SJCRH30 (cell line): ENCODE measurements around the gene PDCD7. TPM values are rescaled to one million over a fixed set of nuclear protein-coding genes. Genes with fewer than 3 reads are reported as not detected.
A peak's percentile ranks its signal among the peaks of the same experiment; 100 is the strongest.
"Not testable (repeated sequence)": the region's sequence is repeated elsewhere in the genome, so short reads cannot be mapped to it uniquely, and the experiment has no call there.

Experiments
- DNase-seq, 2 experiments: peaks; one replicate each; pipeline ENCODE4 v3.0.0-alpha.2; 2015 to 2020
- H3K27ac ChIP-seq: fragments of 250-450 bp; sonication (Bioruptor Pico); 2 replicates; pipeline ENCODE4 v1.5.1; 2020; ENCODE audit warnings: mild to moderate bottlenecking, moderate library complexity
- H3K27me3 ChIP-seq: fragments of 250-450 bp; sonication (Bioruptor Pico); 2 replicates; pipeline ENCODE4 v1.5.1; 2020; ENCODE audit warnings: mild to moderate bottlenecking, moderate library complexity
- H3K36me3 ChIP-seq: fragments of 250-450 bp; sonication (Bioruptor Pico); 2 replicates; pipeline ENCODE4 v1.5.1; 2020; ENCODE audit warnings: mild to moderate bottlenecking, moderate library complexity
- H3K4me1 ChIP-seq: fragments of 250-450 bp; sonication (Bioruptor Pico); 2 replicates; pipeline ENCODE4 v1.5.1; 2020; ENCODE audit warnings: mild to moderate bottlenecking, moderate library complexity
- H3K4me3 ChIP-seq: fragments of 250-450 bp; sonication (Bioruptor Pico); 2 replicates; pipeline ENCODE4 v1.5.1; 2020; ENCODE audit warnings: mild to moderate bottlenecking, moderate library complexity
- H3K9me3 ChIP-seq: fragments of 250-450 bp; sonication (Bioruptor Pico); replicated peaks from 2 replicates; pipeline ENCODE4 v1.5.1; 2020; ENCODE audit warnings: mild to moderate bottlenecking, moderate library complexity
- total RNA-seq: library from RNA; depleted of rRNA; stranded (reverse); fragments of >200 nt; shearing (Covaris generic); gene quantifications from 2 replicates; pipeline ENCODE4 v1.2.3, GENCODE V29; 2014

PDCD7 gene
- total RNA-seq, 1 experiment from 2014 or later, result 22.8 TPM

DNA sequence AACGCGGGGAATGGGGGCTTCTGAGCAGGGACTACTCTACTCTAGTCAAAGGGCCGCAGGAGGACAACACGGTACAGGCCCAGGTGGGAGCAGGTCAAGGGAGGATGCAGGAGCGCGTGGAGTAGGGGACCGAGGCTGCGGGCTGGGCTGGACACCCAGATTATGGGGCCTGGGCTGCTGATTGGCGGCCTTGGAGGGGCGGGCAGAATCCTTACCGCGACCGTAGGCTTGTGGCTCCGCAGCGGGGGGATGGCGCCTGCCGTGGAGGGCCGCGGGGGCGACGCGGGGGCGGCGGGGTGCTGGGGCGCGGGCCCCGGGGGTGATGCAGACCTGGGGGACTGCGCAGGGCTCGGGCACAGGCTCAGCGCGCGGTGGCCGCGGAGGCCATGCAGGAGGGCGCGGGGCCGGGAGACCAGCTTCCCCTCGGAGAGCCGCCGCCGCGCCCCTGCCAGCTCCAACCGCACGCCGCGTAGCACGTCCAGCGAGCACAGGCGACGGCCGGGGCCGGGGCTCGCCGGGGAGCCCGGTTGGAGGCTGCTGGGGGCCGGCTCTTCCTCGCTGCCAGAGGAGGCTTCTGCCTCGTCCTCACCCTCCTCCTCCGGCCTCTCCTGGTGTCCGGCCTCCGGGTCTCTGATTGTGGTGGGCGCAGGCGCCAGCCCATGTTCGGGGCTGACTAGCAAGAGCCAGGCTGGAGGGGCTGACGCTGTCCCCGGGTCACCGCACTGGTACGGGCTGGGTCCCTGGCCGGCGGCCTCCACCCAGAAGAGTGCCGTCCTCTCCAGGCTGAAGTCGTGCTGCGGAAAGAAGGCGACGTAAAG lies 31.5 kb downstream of the PDCD7 start:
- Histone ChIP-seq H3K4me1 (peaks cover 7% of the 10 kb centered on the region; the same call in 1 of the 2 replicates), H3K27ac (no peak overlapping the region), H3K27me3 (no peaks in the 10 kb centered on the region), H3K36me3 (peaks cover 11% of the 10 kb centered on the region; the same call in 1 of the 2 replicates), H3K9me3 (no peaks in the 10 kb centered on the region), H3K4me3 (no peak overlapping the region)
- DNase-seq, result no peak

DNA sequence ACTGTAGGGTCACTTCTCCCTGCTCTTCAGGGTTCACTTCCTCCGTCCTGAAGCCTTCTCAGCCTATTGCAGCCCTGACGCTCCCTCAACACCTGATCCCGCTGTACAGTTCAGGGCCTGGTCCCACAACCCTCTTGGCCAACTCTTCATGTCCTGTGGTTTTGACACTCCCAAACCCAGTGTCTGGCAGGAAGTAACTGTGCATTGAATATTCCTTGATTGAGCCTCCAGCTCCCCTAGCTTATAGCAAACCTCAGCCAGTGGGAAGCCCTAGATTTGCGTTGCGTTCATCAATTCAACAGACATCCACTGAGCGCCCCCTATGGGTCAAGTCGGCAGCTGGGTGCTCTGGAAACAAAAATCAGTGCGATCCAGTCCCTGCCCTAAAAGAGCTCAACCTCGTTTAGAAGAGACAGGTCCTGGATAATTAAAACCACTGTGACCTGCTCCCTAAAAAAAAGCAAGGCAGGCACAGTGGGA lies 32.2 kb downstream of the PDCD7 start:
- Histone ChIP-seq H3K36me3 (peaks cover 11% of the 10 kb centered on the region; the same call in 1 of the 2 replicates), H3K27ac (no peak overlapping the region), H3K4me3 (no peak overlapping the region), H3K4me1 (peaks cover 12% of the 10 kb centered on the region), H3K9me3 (no peaks in the 10 kb centered on the region), H3K27me3 (no peaks in the 10 kb centered on the region)
- DNase-seq, result peak; percentile 30 to 51

DNA sequence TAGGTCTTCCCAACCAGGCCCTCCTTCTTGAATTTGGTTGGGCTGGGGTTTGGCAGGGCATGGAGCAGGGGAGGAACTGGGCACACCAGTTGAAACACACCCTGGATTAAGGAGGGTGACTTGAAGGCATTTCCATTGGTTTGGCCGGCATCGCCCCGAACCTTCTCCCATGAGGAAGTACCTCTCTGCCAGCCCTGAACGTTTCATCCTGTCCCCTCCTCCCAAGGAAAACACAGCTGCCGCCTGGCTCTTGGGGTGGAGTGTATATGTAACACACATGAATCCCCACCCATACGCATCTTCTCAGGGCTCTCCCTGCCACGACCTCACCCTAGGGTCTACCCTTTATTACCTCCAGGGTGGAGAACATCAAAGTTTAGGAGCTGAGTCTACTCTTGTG lies 33.2 kb downstream of the PDCD7 start:
- Histone ChIP-seq H3K27ac (no peak overlapping the region), H3K4me1 (peaks cover 22% of the 10 kb centered on the region), H3K4me3 (no peak overlapping the region), H3K36me3 (peaks cover 11% of the 10 kb centered on the region; the same call in 1 of the 2 replicates), H3K27me3 (no peaks in the 10 kb centered on the region), H3K9me3 (no peaks in the 10 kb centered on the region)
- DNase-seq, result no peak

DNA sequence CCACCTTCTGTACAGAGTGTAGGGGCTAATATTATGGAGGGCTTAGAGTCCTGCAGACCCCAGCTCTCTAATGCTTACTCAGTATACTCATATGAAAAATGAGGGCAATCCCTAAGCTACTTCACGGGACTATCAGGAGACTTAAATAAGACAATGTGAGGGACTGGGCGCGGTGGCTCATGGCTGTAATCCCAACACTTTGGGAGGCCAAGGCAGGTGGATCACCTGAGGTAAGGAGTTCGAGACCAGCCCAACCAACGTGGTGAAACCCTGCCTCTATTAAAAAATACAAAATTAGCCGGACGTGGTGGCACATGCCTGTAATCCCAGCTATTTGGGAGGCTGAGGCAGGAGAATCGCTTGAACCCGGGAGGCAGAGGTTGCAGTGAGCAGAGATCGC lies 33.8 kb downstream of the PDCD7 start:
- H3K4me3 ChIP-seq, H3K9me3 ChIP-seq, H3K27ac ChIP-seq, DNase-seq, H3K27me3 ChIP-seq: not testable (repeated sequence)
- Histone ChIP-seq H3K4me1 (peaks cover 28% of the 10 kb centered on the region), H3K36me3 (peaks cover 11% of the 10 kb centered on the region; the same call in 1 of the 2 replicates)

DNA sequence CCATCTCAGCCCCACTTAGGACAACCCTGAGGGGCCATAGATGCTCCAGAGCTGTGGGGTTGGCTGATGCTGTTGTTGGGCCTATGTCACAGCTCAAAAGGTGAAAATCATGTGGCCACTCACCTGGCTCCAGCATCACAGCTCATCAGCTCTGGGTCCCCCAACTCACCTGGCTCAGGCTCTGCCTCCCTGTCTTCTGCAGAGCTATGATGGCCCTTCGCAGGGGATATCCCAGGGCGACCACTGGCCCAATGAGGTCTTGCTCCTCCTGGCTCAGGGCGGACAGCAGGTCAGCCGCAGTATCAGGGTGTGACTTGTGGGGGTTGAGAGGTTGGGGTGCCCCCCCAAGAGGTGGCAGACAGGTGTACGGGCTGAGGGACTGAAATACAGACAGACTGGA lies 34.3 kb downstream of the PDCD7 start:
- Histone ChIP-seq H3K9me3 (no peaks in the 10 kb centered on the region), H3K4me1 (peaks cover 29% of the 10 kb centered on the region), H3K27ac (no peak overlapping the region), H3K36me3 (peaks cover 11% of the 10 kb centered on the region; the same call in 1 of the 2 replicates), H3K4me3 (no peak overlapping the region), H3K27me3 (no peaks in the 10 kb centered on the region)
- DNase-seq, result no peak

DNA sequence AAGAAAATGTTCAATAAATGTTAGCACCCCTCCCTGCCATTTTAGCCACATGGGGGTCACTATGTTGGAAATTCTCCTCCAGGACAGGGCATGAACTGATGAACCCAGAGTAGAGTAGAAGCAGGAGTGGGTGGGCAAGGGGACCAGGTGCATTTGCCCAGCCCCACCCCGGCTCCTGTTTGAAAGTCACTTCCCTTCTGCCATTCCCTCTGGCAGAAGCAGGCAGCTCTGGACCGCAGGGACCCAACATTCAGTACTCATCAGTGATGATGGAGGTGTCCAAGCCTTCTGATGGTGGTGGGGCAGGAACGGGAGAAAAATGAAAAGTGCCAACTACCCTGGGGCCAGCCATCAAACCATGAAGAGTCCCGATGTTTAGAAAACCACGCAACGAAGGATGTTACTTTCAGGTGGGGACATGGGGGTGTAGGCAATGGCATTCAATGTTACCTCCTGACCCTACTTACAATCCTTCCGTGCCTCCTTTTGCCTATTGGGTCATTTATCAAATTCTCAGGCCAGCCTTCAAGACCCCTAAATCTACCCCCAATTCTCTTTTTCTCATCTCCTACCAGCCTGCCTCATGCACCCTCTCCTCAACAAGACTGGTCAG lies 35.9 kb downstream of the PDCD7 start:
- Histone ChIP-seq H3K27ac (no peak overlapping the region), H3K4me3 (no peak overlapping the region), H3K36me3 (peaks cover 9% of the 10 kb centered on the region; the same call in 1 of the 2 replicates), H3K9me3 (no peaks in the 10 kb centered on the region), H3K4me1 (peaks cover 29% of the 10 kb centered on the region), H3K27me3 (no peaks in the 10 kb centered on the region)
- no peak for DNase-seq

DNA sequence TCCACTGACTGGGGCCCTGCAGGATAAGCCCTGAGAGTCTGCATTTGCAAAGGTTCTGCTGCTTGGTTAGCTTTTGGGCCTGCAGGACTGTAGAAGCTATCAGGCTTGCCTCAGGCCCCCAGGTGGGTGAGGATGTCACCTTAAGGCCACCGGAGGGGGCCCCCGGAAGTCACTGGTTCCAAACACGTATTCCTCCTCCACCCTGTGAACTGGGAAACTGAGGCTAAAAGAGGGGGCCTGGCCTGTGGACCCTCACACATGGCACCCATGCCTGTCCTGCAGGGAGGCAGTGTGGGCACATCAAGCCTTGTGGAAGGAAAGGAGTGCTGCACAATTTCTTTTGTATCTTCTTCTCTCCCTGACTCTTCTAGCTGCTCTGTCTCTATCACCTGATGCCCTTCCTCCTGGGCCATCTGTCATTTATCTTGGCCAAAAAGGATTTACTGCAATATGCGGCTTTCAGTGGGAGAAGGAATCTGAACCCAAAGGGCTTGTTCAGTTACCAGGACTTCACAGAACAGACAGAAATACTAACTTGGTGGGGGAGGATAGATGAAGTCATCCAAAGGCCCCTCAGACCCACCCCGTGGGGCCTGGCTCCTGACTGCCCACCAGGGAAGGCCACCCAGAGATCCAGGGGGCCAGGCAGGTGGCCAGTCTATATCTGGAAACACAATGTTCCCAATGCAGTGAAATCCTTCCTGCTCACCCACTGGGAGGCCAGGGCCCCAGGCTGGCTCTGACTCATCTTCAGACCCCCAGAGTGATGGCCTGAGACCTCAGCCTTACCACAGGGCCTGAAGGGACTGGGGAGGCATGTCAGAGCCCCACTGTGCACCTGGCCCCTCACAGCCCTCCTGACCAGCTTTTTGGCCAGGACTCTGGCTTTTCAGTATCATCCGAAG lies 36.9 kb downstream of the PDCD7 start:
- no peaks in the 10 kb centered on the region for H3K27me3 ChIP-seq
- peak; percentile 79 to 84 for DNase-seq
- H3K4me3 ChIP-seq, result no peak overlapping the region
- peaks cover 7% of the 10 kb centered on the region; the same call in 1 of the 2 replicates for H3K36me3 ChIP-seq
- no peaks in the 10 kb centered on the region for H3K9me3 ChIP-seq
- peak overlapping the region; percentile 35; the same call in 1 of the 2 replicates for H3K27ac ChIP-seq
- H3K4me1 ChIP-seq, result peaks cover 29% of the 10 kb centered on the region

DNA sequence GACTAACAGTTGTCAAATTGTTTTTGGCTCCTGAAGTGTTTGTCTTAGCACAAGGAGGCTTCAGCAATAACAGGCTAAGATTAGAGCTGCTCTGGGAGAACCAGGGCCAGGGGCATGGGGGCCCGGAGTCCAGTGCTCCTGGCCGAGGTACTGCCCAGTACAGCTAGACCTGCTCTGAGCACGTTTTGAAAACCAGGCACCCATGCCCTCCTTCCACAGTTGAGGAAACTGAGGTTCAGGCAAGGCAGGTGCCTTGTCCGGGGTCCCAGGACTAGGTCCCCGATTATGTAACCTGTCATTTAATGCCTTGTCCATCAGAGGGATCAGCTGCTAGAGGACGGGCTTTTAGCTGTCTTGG lies 37.9 kb downstream of the PDCD7 start:
- Histone ChIP-seq H3K27me3 (no peaks in the 10 kb centered on the region), H3K9me3 (no peaks in the 10 kb centered on the region), H3K4me1 (peaks cover 29% of the 10 kb centered on the region), H3K4me3 (no peak overlapping the region), H3K27ac (no peak overlapping the region; the same call in 1 of the 2 replicates), H3K36me3 (0 out of 2 replicates have a peak, but pooled peaks cover 7% of the 10 kb centered on the region)
- DNase-seq, result no peak

DNA sequence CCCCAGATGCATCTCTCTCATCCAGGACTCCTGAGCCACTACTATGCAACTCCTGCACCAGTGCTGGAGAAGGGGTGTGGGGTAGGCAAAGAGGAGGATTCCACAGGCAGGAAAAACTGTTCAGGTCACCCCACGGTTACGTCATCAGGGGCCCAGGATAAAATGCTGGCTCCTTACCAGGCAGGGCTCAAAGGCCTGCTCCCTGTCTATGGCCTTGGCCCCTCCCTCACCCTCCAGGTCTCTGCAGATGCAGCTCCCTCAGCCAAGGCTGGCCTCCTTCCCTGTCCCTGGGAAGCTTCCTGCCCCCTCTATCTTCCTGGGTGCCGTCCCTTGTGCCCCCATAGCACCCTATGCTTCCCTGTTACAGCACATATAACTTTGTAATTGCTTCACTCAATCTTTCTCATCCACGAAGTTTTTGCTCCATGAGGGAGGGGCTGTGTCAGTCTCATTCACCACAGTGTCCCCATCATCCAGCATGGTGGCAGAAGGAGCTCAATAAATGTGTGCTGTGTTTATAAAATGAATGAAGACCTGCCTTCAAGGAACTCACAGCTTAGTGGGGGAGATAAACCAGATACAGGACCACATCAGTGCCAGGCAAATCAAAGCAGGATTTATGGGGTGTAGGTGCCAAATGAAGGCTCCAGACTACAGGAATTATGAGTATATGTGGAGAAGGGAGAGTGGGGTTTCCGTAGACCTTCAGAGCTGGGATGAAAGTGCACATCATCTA lies 38.4 kb downstream of the PDCD7 start:
- Histone ChIP-seq H3K4me1 (peaks cover 29% of the 10 kb centered on the region), H3K27me3 (no peaks in the 10 kb centered on the region), H3K36me3 (0 out of 2 replicates have a peak, but pooled peaks cover 7% of the 10 kb centered on the region), H3K9me3 (no peaks in the 10 kb centered on the region), H3K27ac (no peak overlapping the region; the same call in 1 of the 2 replicates), H3K4me3 (no peak overlapping the region)
- DNase-seq, result no peak

DNA sequence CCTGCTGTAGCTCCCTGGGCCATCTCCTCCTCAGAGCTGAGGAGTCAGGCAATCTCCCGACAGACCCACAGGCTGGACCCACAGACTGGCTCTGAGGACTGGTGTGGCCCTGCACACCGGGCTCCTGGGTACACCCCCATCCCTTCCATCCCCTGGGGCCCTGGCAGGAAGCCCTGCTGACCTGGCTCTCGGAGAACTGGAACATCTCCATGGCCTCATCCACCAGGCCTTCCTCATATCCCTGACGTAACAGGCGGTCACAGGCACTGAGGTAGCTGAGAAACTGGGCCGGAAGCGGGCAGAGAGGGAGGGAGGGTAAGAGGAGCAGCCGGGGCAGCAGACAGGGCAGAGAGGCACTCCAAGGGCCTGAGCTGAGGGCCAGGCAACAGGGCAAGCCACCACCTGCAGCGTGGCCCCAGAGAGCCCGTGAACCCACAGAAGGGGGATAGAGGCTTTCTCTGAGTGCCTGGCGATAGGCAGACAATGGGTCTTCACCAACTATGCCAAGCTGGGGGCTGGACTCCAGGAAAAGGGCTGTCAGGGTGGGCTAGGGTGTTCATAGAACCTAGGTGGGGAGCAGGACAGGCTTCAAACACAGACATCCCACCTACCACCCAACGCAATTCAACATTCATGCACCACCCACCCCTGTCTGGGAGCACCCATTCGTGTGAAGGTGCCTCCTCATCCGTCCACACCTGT lies 39.2 kb downstream of the PDCD7 start:
- Histone ChIP-seq H3K9me3 (no peaks in the 10 kb centered on the region), H3K4me1 (peaks cover 31% of the 10 kb centered on the region), H3K4me3 (no peak overlapping the region), H3K36me3 (0 out of 2 replicates have a peak, but pooled peaks cover 7% of the 10 kb centered on the region), H3K27me3 (no peaks in the 10 kb centered on the region), H3K27ac (no peak overlapping the region)
- no peak for DNase-seq

DNA sequence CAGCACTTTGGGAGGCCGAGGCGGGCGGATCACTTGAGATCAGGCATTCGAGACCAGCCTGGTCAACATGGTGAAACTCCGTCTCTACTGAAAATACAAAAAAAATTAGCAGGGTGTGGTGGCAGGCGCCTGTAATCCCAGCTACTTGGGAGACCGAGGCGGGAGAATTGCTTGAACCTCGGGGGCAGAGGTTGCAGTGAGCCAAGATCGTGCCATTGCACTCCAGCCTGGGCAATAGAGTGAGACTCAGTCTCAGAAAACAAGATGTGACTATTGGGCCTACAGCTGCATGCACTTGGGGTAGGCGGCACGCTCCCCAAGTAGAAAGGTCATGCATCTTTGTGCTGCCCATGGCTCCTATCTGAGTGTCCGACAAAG lies 39.8 kb downstream of the PDCD7 start:
- not testable (repeated sequence) for DNase-seq, H3K36me3 ChIP-seq, H3K27ac ChIP-seq, H3K4me3 ChIP-seq, H3K27me3 ChIP-seq, H3K9me3 ChIP-seq
- peaks cover 38% of the 10 kb centered on the region for H3K4me1 ChIP-seq

DNA sequence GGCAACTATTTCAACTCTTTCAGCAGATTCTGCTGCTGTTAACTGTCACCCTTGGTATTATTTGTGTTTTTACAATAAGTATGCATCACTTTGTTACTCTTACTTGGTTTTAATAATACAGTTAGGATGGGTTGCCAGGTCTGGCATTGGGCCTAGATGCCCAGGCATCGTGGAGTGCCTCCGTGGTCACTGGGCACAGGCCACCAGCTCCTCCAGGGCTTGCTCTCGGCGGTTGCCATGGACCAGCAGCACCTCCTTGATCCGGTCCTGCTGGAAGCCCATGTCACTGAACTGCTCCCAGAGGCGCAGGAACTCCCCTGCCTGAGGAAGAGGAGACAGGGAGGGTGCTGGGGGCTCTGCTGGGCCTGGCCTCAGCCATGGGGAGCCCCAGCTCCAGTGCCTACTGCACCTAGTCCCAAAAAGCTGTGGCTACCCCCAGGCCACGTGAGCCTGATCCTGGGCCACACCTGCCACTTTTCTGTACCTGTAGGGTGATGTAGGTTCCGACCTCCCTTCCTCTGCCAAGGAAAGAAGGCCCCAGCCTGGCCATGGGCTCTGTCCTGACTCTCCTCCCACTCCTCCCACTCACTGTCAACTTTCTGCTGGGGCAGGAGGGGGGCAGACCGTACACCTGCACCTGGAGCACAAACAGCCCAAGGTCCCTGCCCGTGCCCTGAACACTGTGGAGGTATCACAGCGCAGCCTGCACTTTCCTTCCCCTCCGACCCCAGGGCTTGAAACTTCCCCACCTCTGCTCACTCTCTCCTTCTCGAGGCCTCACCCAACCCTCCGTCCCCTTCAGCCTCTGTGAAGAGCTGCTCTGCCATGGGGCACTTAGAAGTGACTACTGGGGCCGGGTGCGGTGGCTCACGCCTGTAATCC lies 40.5 kb downstream of the PDCD7 start:
- Histone ChIP-seq H3K36me3 (no peaks in the 10 kb centered on the region), H3K9me3 (no peaks in the 10 kb centered on the region), H3K4me1 (peaks cover 43% of the 10 kb centered on the region), H3K27ac (no peak overlapping the region), H3K4me3 (no peak overlapping the region), H3K27me3 (no peaks in the 10 kb centered on the region)
- no peak for DNase-seq
